ENCODE results near the gene JAZF1. TPM values are rescaled to one million over a fixed set of nuclear protein-coding genes. Genes with fewer than 3 reads are reported as not detected.

The JAZF1 gene
- total and polyA plus RNA-seq, 2 of the 4 experiments (the other 2 are of a cell fraction): 8.4 to 10.5 TPM

DNA sequence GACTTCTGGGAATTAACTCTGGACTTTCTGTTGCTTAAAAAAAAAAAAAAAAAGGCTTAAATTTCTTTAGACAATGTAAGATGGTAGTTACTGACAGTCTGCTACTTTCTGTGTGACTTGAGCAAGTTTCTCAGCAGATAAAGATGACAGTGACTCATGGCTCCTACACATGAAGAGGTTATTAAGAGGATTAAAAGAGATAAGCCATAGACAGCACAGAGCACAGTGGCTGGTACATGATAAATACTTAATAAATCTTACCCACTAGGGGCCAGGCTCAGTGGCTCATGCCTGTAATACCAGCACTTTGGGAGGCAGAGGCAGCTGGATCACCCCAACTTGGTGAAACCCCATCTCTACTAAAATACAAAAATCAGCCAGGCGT lies 174.8 kb downstream of the JAZF1 start:
- H4K8ac ChIP-seq (ENCODE audit: low read depth in 2 of 2, low read length in 2 of 2): no peak overlapping the region
- dilution Hi-C loops (cut with HindIII; ENCODE audit: low sequenced_read_pairs, unreplicated experiment): no loop called here
- H3K4ac ChIP-seq (ENCODE audit: low read depth, low read length): no peak overlapping the region
- H3K36me3 ChIP-seq (ENCODE audit: control insufficient read depth, insufficient read depth, low read length): no peaks in the 10 kb centered on the region
- WGBS, 2 experiments (ENCODE audit: extremely low coverage in 2 of 2, insufficient read length in 1 of 2): no CpG with 5 or more reads among the region's 1 CpG
- H2AFZ ChIP-seq (replicated peaks; ENCODE audit: low read length, poor library complexity): no peak overlapping the region
- H3K4me3 ChIP-seq (ENCODE audit: insufficient read depth, low read depth, low read length): no peak overlapping the region
- H3K9me1 ChIP-seq (ENCODE audit: insufficient read depth, low read length): peaks cover 3% of the 10 kb centered on the region; the same call in 1 of the 2 replicates
- ChIA-PET POLR2A (ENCODE audit: unreplicated experiment) (no interaction called here), CTCF (no interaction called here)
- H3K23ac ChIP-seq (ENCODE audit: low read depth, low read length): no peak overlapping the region
- H3K56ac ChIP-seq (ENCODE audit: extremely low read depth, insufficient read depth, low read length): no peak overlapping the region
- H3K9ac ChIP-seq (ENCODE audit: low read depth, low read length): no peak overlapping the region
- peaks cover 3 to 45% of the 10 kb centered on the region in 2 experiments for H3K79me1 ChIP-seq (ENCODE audit: low read depth in 1 of 2, low read length in 2 of 2)
- H2AK9ac ChIP-seq (replicated peaks; ENCODE audit: low read depth, low read length, poor library complexity): no peak overlapping the region
- ATAC-seq (ENCODE audit: low read depth): peak; percentile 42
- H4K20me1 ChIP-seq (ENCODE audit: insufficient read depth, low read length): peaks cover 6% of the 10 kb centered on the region; the same call in 1 of the 2 replicates
- H3K27ac ChIP-seq (ENCODE audit: insufficient read depth, low read length): no peak overlapping the region
- in situ Hi-C loops (cut with MboI; ENCODE audit: low sequenced_read_pairs): loop anchor here (25.0 kb wide), 1 partner anchor 219 kb away; no protein-coding TSS in a partner anchor
- intact Hi-C loops (cut with micrococcal nuclease): no loop called here
- TF ChIP-seq, protein P1, sequence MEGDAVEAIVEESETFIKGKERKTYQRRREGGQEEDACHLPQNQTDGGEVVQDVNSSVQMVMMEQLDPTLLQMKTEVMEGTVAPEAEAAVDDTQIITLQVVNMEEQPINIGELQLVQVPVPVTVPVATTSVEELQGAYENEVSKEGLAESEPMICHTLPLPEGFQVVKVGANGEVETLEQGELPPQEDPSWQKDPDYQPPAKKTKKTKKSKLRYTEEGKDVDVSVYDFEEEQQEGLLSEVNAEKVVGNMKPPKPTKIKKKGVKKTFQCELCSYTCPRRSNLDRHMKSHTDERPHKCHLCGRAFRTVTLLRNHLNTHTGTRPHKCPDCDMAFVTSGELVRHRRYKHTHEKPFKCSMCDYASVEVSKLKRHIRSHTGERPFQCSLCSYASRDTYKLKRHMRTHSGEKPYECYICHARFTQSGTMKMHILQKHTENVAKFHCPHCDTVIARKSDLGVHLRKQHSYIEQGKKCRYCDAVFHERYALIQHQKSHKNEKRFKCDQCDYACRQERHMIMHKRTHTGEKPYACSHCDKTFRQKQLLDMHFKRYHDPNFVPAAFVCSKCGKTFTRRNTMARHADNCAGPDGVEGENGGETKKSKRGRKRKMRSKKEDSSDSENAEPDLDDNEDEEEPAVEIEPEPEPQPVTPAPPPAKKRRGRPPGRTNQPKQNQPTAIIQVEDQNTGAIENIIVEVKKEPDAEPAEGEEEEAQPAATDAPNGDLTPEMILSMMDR (conservative IDR thresholded peaks at IDR 0.05; ENCODE audit: low read depth, low read length): no peak
- TF ChIP-seq, protein P2, sequence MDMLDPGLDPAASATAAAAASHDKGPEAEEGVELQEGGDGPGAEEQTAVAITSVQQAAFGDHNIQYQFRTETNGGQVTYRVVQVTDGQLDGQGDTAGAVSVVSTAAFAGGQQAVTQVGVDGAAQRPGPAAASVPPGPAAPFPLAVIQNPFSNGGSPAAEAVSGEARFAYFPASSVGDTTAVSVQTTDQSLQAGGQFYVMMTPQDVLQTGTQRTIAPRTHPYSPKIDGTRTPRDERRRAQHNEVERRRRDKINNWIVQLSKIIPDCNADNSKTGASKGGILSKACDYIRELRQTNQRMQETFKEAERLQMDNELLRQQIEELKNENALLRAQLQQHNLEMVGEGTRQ (IDR thresholded peaks at IDR 0.05; ENCODE audit: low read depth, low read length): no peak
- TF ChIP-seq MXI1 (IDR thresholded peaks at IDR 0.05; ENCODE audit: borderline replicate concordance, low read depth, low read length) (no peak), POLR2A (IDR thresholded peaks at IDR 0.05; ENCODE audit: low read depth, low read length) (no peak), RFX5 (IDR thresholded peaks at IDR 0.05; ENCODE audit: low read depth, low read length) (no peak), RCOR1 (IDR thresholded peaks at IDR 0.05; ENCODE audit: insufficient replicate concordance, low read length) (no peak), MAFK (IDR thresholded peaks at IDR 0.05; ENCODE audit: low read depth, low read length) (no peak), NFE2L2 (IDR thresholded peaks at IDR 0.05; ENCODE audit: low read depth, low read length) (no peak), SMC3 (IDR thresholded peaks at IDR 0.05; ENCODE audit: low read depth, low read length) (no peak), BHLHE40 (IDR thresholded peaks at IDR 0.05; ENCODE audit: low read depth, low read length) (no peak), CEBPB (IDR thresholded peaks at IDR 0.05; ENCODE audit: low read depth, low read length) (no peak), RAD21 (IDR thresholded peaks at IDR 0.05; ENCODE audit: low read length) (no peak), CHD1 (IDR thresholded peaks at IDR 0.05; ENCODE audit: low read depth, low read length) (no peak)
- TF ChIP-seq, protein P3, sequence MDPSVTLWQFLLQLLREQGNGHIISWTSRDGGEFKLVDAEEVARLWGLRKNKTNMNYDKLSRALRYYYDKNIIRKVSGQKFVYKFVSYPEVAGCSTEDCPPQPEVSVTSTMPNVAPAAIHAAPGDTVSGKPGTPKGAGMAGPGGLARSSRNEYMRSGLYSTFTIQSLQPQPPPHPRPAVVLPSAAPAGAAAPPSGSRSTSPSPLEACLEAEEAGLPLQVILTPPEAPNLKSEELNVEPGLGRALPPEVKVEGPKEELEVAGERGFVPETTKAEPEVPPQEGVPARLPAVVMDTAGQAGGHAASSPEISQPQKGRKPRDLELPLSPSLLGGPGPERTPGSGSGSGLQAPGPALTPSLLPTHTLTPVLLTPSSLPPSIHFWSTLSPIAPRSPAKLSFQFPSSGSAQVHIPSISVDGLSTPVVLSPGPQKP (IDR thresholded peaks at IDR 0.05; ENCODE audit: borderline replicate concordance, low read depth, low read length): no peak
- H4K91ac ChIP-seq (ENCODE audit: insufficient read depth, low read depth, low read length): no peak overlapping the region
- no peaks in the 10 kb centered on the region for H3K27me3 ChIP-seq (ENCODE audit: control insufficient read depth, insufficient read depth, low read length)
- no peak overlapping the region for H2AK5ac ChIP-seq (ENCODE audit: low read depth, low read length)
- H3K18ac ChIP-seq (ENCODE audit: low read depth, low read length): no peak overlapping the region
- no TSS peak for BruUV-seq (replicated peaks)
- no peak overlapping the region for H2BK120ac ChIP-seq (ENCODE audit: low read depth, low read length)
- H4K5ac ChIP-seq (ENCODE audit: low read depth, low read length): no peak overlapping the region
- no peak for DNase-seq
- no peaks in the 10 kb centered on the region for H3K9me3 ChIP-seq (ENCODE audit: control insufficient read depth, insufficient read depth, low read length)
- no peak overlapping the region for H3K4me2 ChIP-seq (ENCODE audit: low read depth, low read length)
- no peak overlapping the region for H2BK20ac ChIP-seq (ENCODE audit: low read depth, low read length)
- no peak overlapping the region for H2BK5ac ChIP-seq (ENCODE audit: low read depth, low read length, poor library complexity, severe bottlenecking)
- H3K4me1 ChIP-seq (ENCODE audit: control insufficient read depth, insufficient read depth, low read length): peaks cover 2% of the 10 kb centered on the region; the same call in 1 of the 2 replicates
- no peak overlapping the region for H2BK15ac ChIP-seq (ENCODE audit: low read depth, low read length)
- no peak overlapping the region for H3K14ac ChIP-seq (replicated peaks; ENCODE audit: low read depth, low read length)

All from IMR-90 (cell line).